T1000 (cell line): ENCODE data around the gene AGK.
"Not testable (repeated sequence)": the region's sequence is repeated elsewhere in the genome, so short reads cannot be mapped to it uniquely, and the experiment has no call there.

Experiments used
- DNase-seq: peaks from one replicate; lab custom pipeline; 2025; ENCODE audit warnings: mixed read lengths; lab: John Stamatoyannopoulos, UW

AGK gene

DNA sequence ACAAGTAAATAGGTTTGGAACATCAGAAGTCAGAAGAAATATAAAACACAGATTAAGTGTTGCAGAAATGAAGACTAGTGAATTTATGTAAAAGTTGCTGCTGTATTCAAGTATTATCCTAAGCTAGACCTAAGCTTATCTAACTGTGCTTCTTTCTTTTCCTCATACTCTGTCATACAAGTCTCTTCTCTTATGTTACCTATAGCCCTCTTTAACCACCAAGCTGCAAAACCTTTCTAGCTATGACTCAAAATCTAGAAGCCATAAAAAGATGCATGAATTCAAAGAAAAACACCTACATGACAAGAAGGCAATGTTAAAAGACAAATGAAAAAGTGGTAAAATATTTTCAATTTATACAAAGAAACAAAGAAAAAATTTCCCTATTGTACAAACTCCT is 127.8 kb downstream of the AGK start:
- DNase-seq: no peak

DNA sequence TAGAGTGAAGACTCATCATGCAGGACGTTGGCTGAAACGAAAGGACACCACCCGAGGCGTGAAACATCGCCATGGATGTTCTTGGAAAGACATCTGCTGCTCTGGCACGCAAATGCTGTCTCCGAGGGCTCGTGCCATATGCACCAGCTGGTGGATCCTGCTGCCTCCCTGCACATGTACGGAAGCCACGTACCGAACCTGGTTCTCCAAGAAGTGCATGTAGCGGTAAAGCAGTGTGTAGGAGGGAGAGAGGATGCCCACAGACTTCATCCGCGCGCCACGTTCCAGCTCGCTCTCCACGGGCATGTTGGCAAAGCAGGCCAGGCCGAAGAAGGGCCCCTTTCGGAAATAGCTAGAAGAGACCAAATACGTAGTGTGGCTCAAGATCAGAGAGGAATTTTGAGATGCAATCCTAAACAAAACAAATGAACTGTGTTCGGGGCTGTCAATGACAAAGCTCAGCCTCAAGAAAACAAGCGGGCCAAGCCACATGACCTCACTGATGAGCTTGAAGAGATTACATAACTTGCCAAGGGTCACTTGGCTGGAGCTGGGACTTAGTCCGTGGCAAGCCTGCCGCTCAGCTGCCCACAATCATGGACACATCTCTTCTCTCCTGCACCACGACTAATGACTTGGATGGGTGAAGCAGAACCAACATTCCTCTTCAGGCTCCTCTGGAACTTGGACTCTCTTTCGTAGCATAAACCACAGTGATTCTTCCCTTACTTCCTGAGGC is 134.2 kb downstream of the AGK start:
- DNase-seq: no peak

DNA sequence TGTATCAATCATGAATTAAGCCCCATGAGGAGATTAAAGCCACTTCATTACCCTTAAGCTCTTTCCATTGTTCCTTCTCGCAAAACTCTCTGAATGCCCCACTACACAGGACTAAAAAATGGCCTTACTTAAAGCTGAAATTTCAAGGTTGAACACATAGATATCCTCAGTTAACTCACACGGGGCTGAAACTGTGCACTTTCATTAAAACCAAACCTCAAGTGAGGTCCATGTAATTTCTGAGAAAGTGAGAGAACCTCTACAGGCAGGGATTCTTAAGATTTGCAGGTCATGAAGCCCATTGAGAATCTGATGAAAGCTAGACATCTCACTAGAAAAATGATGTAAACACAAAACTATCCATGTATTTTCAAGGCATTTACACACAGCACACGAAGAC is 134.9 kb downstream of the AGK start:
- no peak for DNase-seq

DNA sequence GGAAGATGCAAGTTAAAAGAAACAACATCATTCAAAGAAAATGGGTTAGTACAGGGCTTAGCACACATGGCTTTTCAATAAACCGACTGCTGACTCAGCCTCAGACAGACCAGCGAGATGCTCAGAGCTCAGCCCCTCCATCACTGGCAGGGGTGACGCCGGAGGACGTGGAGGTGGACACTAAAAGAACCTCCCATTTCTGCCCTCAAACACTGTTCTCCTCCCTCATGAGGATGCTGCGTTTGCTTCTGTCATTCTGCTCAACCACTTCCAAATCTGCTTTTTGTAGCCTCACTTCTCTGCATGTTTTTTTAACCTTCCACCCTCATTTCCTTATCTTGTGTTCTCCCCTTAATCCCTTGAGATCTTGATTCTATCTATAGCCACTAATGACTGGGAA is 135.5 kb downstream of the AGK start:
- DNase-seq: no peak

DNA sequence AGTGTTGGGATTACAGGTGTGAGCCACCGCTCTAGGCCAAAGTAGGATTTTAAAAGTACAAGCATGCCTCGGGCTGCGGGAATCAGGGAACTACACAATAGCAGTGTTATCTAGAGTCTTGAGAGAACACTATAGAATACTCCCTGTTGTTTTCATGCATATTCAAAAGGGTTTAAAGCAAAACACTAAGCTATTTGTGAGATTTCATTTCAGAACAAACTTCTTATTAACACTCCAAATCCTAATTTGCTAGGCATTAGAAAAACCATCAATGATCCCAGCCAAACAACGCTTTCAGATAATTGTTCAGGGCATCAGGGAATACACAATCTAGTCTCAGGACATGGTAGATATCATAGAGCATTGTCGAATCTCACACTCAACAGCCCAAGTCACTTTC is 136.8 kb downstream of the AGK start:
- DNase-seq: no peak

DNA sequence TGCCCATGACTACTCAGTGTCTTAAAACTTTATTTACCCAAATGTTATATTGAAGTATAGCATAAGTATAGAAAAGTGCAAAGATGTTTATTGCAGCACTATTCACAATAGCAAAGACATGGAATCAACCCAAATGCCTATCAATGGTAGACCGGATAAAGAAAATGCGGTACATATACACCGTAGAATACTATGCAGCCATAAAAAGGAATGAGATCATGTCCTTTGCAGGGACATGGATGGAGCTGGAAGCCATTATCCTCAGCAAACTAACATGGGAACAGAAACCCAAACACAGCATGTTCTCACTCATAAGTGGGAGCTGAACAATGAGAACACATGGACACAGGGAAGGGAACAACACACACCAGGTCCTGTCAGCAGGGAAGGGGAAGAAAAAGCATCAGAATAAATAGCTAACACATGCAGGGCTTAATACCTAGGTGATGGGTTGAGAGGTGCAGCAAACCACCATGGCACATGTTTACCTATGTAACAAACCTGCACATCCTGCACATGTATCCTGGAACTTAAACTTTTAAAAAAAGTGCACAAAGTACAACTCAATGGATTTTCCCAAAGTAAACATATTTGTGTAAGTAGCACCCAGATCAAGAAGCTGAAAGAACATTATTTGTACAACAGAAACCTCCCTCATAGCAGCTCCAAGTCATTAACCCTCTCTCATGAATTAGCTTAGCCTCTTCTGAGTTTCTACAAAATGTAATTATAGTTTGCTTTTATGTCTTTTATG is 138.0 kb downstream of the AGK start:
- not testable (repeated sequence) for DNase-seq

DNA sequence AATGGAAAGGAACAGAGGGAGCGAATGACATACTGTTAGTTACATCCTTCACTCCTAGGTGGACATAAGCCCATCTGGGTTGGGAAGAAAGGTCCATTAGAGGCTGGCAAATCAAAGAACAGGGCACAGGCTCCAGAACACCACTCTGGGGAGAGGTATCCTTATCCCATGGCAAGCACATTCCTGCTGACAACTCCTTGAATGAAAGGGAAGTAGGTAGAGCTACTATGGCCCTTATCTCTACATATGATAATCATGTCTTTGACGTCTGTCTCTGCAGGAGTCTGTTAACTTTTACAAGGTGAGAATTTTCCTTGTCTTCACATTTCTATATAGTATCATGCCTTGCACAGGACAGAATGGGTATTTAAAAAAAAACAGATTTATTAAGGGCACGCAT is 140.3 kb downstream of the AGK start:
- no peak for DNase-seq

DNA sequence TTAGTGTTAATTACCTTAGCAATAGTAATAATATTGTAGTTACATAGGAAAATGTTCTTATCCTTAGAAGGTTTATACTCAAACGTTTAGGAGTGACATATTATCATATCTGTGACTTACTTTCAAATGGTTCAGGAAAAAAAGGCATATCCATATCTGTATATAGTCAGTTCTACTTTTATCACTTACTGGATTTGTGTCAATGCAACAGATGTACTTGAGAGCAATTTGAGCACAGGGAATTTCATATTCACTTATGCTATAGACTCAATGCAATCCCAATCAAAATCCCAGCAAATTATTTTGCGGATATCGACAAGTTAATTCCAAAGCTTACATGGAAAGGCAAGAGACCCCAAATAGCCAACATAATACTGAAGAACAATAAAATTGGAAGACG is 140.8 kb downstream of the AGK start:
- no peak for DNase-seq

DNA sequence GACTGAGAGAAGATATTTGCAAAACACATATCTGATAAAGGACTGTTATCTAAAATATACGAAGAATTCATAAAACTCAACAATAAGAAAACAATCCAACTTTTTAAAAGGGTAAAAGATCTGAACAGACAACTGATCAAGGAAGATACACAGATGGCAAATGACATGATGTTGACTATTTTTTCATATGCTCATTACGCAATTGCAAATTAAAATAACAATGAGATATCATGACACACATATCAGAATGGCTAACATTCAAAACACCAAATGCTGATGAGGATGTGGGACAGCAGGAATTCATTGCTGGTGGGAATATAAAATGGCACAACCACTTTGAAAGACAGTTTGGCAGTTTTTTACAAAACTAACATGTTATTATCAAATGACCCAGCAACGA is 141.9 kb downstream of the AGK start:
- no peak for DNase-seq

DNA sequence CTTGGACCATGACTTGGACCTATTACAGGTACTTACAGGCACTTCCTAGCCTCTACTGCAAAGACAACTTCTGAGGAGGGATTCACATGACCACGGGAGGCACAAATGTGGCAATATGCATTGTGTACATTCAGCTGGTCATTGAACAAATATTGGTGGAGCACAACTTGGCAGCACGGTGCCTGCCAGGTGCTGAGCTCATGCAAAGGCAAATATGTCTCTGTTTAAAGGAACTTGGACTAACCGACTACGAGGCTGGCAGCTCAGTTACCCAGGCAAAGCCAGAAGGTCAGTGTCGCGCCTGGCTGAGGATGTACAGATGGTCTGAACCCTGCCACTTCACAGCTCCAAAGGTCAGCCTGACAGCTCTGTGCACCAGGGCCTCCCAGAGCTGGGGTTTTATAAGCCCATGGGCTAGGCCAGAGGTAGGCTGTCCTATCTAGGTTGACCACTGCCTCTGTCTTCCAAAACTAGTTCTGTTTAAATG is 144.6 kb downstream of the AGK start:
- DNase-seq: no peak

DNA sequence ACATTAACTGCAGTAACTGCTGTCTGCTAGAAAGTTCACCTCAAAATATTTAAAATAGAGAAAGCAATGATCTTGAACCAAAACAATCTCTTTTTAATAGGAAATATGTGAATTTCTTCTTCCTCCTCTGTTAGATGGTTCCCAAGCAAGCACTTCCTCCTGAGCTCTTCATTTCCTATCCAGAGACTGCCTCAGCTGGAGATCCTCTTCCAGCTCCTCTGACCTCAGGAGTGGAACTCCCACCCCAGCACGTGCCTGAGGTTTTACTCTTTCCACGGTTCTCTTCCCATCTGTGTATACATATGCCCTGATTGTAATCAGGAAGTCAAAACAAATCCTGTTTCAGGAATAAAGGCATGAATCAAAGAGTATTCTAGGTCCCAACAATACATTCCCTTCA is 145.1 kb downstream of the AGK start:
- DNase-seq: no peak

DNA sequence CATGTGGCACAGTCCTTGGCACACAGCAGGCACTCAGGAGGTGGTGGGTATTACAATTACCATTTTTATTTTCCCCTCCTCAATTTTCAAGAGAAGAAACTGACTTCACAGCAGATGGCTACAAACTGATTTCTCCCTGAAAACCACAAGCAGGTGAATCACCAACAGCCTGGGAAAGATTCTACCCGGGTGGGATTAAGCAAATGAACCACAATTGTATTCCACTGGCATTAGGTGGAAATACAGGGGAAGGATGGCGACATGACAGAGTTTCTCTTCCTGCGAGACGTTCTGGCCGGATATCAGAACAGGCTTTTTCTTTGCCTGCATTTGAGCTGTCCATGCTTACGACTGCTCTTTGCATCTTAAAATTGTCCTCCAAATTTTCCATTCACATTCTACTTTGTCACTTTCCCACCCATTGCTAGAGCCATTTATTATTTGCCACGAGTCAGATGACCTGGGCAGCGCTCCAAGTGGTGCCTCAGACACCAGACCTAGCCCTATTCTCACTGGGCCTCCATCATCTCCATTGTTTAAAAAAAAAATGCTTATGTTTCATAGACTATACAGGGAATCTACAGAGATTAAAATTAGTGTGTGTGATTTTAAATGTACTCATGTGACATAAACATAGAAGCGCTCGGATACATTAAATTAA is 146.1 kb downstream of the AGK start:
- peak; percentile 36 for DNase-seq

DNA sequence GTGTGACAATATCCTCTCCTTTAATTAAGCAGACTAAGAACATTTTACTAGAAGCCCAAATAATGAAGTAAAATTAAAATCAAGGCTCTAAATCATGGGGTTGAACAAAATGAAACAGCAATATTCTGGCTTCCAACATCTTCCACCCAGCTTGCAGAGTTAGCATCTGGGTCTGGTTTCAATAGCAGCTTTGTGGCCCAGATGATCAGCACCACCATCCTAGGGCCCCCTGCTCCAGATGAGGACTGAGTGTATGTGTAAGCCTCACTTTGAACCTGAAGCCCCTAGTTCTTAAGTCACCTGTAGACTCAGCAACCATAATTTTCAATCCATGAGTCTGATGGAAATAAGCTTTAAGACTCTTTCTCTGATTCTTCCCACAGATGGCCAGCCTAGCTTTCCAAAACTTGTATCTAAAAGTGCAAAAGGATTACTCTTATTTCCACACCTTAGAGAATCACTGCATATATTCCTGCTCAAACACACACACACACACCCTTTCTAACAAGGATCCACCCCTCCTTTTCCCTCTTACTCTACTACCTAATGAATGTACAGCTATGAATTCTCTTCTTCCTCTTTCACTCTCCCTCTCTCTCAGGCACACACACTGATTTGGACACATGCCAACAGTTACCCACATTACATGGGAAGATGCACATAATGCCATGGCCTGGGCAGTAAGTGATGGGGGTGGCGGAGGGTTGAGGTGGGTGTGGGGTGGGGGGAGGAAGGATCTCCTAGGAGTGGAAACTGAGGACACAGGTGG is 147.2 kb downstream of the AGK start:
- no peak for DNase-seq

DNA sequence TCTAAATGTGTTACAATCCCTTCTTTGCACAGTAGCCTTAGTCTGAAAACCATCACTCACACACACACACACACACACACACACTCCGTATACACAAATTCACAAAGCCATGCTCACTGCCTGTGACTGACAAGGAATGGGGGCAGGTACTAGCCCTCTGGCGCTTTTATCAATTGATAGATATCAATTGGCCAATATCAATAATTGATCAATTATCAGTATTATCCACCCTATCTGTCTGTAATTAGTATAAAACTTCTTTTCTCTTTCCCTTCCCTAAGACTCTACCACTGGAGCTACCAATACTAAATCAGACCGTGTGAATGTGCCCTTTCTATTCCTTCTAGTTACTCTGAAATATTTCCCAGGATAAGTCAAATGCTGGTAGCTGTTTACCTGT is 148.7 kb downstream of the AGK start:
- no peak for DNase-seq

DNA sequence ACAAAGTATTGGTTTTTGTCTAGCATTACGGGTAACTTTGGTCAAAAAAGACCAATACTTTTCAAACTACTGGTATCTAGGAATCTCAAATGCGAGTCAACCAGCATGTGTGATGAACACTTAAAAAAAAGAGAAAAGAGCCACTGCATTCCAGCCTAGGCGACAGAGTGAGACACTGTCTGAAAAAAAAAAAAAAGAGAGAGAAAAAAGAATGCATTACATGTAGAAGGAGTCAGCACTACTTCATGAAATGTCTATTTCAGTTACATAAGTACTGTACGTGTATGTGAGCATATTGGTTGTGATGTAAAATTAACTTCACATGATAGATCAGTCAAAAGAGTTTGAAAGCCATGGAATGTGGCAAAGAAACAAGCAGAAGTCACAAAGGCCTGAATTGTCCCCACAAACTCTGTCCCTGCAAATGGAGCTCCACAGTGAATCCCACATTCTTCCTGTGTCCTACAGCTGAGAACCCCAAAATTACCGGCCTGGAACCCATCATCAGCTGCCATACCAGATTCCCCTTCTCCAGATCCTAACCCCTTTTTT is 149.2 kb downstream of the AGK start:
- no peak for DNase-seq

DNA sequence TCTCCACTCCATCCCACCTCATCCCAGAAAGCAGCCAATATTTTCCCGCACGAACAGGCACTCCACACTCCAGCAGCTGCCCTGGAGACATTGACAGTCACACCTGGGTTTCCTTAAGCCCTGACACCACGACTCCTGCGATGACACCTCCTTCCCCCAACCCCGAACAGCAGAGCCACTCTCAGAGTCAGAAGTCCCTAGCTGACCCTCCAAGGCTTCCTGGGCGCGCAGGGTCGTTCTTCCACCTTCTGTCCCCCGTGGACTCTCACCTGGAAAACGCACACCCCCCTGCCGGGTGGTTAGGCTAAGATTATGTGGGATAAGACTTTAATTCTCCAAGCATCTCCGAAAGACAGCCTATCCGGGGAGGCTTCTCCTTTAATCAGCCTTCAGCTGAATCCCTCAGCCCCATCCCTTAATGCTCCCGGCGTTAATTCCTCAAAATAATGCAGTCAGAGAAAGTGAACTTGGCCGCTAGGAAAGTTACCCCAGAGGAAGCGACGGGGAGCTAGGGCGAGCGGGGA is 149.7 kb downstream of the AGK start:
- no peak for DNase-seq

DNA sequence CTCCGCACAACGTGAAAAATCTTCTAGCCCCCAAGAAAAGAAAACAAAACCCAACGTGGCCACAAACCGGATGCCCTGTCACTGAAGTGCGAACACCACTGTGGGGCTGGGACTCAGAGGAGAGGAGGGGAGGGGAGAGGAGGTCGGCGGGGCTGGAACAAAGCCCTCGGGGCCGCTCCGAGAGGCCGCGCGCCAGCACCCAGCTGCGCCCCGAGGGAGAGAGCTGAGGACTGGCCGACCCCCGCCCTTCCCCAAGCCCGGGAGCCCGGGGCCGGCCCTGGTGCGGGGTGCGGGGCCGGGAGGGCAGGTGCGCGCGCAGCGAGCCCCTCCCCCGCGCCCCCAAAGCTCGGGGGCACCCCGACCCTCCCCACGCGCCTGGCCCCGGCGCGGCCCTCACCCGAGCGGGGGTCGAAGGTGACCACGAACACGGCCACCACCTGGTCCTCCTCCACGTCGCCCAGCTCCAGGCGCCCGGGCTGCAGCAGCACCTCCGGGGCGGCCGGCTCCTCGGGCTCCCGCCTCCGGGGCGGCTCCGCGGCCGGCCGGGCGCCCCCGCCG is 150.4 kb downstream of the AGK start:
- DNase-seq: no peak

DNA sequence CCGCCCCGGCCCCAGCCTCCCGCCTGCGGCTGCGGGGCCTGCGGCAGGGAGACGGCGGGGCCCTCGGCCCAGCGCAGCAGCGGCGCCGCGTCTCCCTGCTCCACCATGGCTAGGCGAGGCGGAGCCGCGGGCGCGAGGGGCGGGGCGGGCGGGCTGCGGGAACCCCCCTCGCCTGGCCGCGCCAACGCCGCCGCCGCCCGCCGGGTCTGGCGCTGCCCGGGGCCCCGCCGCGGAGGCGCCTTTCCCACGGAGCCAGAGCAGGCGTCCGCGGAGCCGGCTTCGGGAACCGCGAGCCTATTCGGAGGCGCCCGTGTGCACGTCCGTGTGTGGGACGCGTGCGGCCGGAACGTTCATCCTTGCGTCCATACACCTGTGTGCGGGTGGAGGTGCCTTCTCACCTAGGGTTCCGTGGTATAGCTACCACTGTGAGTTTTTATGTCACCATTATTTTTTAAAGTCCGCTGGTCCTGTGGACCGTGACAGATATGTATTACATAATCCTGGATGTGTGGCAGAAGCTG is 150.9 kb downstream of the AGK start, which contains the start of gene DENND11:
Gene DENND11 (minus strand): TSS at position 120 of the 521 bp plus-strand sequence. CDS start 13 bp downstream, at position 107.
- no peak for DNase-seq

DNA sequence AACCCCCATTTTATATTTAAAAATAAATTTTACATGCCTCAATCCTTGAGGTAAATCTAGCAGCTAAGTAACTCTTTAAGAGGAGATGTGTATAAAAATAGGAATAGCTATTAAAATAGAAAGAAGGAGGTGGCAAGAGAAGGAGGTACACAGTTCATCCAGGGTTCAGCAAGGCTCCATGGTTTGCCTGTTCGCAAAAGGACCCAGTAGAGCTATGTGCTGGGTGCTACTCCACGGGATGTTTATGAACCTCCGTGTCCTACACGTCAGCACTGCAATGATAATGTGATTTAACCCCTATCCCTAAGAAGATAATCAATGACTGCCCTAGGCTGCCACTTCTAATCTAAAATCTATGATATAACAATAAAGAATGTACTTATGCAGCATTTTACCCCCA is 151.7 kb downstream of the AGK start:
- no peak for DNase-seq

DNA sequence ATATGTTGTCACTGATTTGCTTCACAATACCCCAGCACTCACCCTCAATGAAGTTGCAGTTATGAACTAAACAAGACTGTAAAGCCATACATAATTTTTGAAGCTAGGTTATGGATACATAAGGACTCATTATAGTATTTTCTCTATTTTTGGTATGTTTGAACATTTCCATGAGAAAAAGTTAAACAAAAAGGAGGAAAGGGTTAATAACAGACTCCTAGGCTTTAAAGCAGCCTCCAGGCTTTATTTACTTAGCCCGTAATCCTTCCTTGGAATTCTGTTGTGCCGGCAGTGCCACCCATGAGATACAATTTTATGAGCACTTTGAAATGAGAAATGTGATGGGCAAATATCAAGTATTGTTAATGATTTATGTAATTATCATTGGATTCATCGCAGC is 152.9 kb downstream of the AGK start:
- DNase-seq: no peak

DNA sequence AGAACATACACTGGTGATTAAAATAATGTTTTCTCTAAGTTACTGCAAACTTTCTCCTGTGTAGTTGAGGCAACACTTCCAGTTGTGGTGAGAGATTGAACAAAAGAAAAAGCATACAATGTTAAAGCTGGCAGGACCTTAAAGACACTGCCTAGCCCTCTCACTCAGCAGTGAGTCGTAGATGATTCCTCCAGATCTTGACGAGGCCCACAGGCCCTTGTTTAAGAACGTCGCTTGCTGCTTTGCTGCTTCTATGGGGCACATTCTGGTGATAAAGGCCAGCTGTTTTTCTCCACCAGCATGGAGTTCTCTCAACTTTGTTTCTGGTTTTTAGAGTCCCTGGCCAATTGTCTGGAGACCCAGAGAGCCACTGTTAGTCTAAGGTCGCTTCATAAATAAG is 153.5 kb downstream of the AGK start:
- DNase-seq: no peak
